ENCODE data around the gene CELF2. TPM values are rescaled to one million over a fixed set of nuclear protein-coding genes. Genes with fewer than 3 reads are reported as not detected.

Gene CELF2
- total RNA-seq, 1 experiment from 2014 or later = not detected

DNA sequence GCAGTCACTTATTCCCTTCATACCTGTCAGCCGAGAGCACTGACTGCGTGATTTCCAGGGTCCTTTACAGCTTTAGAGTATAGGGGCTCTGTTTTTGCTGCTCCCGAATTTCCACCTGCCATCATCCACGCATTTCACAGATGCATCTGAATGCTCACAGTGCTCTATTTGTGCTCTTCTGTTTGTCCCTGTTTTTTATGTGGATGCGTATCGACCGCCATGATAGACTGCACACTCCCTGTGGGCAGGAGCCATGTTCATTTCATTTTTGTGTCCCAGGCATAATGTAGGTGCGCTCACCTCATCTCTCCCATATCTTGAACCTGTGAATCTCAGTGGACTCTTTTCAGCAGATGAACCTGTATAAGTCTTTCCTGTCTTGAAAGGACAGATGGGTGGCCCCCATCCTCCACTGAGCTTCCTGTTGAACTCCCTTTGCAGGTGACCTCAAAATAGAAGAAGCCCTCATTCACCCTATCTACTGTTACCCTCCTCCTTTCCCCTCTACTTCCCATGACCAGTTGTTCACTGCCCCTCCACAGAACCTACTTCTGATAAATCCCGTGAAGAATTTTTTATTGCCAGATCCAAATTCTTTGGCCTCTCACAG, 228.4 kb downstream of the CELF2 start:
- no peaks in the 10 kb centered on the region for H3K4me1 ChIP-seq (ENCODE audit: insufficient read depth, low read length, poor library complexity, severe bottlenecking)
- no peaks in the 10 kb centered on the region for H3K36me3 ChIP-seq (ENCODE audit: insufficient read depth, low read length, poor library complexity, severe bottlenecking)
- no TSS peak for BruUV-seq (replicated peaks)
- DNase-seq (ENCODE audit: low spot score) = no peak
- ChIA-PET POLR2A (ENCODE audit: low non-redundant PET) (no interaction called here), CTCF (no interaction called here)
- intact Hi-C loops (cut with micrococcal nuclease; ENCODE audit: unreplicated experiment) = no loop called here
- no peaks in the 10 kb centered on the region for H3K9me3 ChIP-seq (ENCODE audit: low read depth, low read length, poor library complexity, severe bottlenecking)
- peaks cover 55% of the 10 kb centered on the region for H3K27me3 ChIP-seq (replicated peaks; ENCODE audit: insufficient read depth, low read depth, low read length, poor library complexity)
- TF ChIP-seq, protein P1, sequence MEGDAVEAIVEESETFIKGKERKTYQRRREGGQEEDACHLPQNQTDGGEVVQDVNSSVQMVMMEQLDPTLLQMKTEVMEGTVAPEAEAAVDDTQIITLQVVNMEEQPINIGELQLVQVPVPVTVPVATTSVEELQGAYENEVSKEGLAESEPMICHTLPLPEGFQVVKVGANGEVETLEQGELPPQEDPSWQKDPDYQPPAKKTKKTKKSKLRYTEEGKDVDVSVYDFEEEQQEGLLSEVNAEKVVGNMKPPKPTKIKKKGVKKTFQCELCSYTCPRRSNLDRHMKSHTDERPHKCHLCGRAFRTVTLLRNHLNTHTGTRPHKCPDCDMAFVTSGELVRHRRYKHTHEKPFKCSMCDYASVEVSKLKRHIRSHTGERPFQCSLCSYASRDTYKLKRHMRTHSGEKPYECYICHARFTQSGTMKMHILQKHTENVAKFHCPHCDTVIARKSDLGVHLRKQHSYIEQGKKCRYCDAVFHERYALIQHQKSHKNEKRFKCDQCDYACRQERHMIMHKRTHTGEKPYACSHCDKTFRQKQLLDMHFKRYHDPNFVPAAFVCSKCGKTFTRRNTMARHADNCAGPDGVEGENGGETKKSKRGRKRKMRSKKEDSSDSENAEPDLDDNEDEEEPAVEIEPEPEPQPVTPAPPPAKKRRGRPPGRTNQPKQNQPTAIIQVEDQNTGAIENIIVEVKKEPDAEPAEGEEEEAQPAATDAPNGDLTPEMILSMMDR (conservative IDR thresholded peaks at IDR 0.05; ENCODE audit: low read depth, low read length) = no peak
- TF ChIP-seq EZH2 (IDR thresholded peaks at IDR 0.05; ENCODE audit: borderline replicate concordance, low read depth, low read length, poor library complexity, severe bottlenecking) = no peak
- no peak overlapping the region for H3K4me3 ChIP-seq (ENCODE audit: low read depth, low read length, poor library complexity, severe bottlenecking)
- H3K27ac ChIP-seq (ENCODE audit: low read depth, low read length, poor library complexity, severe bottlenecking) = no peak overlapping the region

DNA sequence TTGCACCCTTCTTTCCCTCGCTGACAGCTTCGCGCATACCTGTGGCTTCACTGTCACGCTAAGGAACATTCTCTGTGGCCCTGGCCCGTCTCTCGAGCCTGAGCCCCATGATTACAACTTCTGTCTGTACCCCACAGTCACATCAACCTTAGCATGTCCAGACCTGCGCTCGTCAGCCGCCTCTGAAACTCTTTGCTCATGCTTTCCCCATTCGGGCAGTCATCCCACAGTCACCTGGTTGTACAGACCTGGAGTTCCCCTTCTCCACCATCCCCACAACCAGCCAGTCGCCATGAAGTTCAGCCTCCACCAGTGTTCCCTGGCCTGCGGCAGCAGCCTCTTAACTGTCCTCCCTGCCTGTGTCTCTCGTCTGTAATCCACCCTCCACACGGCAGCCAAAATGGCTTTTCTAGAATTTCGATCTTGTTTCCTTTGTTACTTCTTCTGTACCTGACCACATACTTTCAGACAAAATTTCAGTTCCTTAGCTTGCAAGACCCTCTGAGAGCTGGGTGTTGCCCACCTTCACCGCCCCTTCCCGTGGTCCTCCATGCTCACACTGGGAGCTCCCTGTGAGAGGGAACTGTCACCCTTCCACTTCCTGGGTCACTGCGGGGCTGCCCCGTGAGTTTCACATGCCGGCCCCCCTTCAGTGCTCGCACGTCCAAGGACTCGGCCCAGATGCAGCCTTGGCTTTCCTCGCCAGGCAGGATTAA, 229.2 kb downstream of the CELF2 start:
- Histone ChIP-seq H3K27ac (ENCODE audit: low read depth, low read length, poor library complexity, severe bottlenecking) (no peak overlapping the region), H3K27me3 (replicated peaks; ENCODE audit: insufficient read depth, low read depth, low read length, poor library complexity) (peaks cover 63% of the 10 kb centered on the region), H3K4me3 (ENCODE audit: low read depth, low read length, poor library complexity, severe bottlenecking) (no peak overlapping the region), H3K36me3 (ENCODE audit: insufficient read depth, low read length, poor library complexity, severe bottlenecking) (no peaks in the 10 kb centered on the region), H3K4me1 (ENCODE audit: insufficient read depth, low read length, poor library complexity, severe bottlenecking) (no peaks in the 10 kb centered on the region), H3K9me3 (ENCODE audit: low read depth, low read length, poor library complexity, severe bottlenecking) (no peaks in the 10 kb centered on the region)
- no peak for DNase-seq (ENCODE audit: low spot score)
- no TSS peak for BruUV-seq (replicated peaks)
- TF ChIP-seq, protein P1 (conservative IDR thresholded peaks at IDR 0.05; ENCODE audit: low read depth, low read length) = no peak
- no peak for TF ChIP-seq EZH2 (IDR thresholded peaks at IDR 0.05; ENCODE audit: borderline replicate concordance, low read depth, low read length, poor library complexity, severe bottlenecking)
- ChIA-PET POLR2A (ENCODE audit: low non-redundant PET) (no interaction called here), CTCF (no interaction called here)
- intact Hi-C loops (cut with micrococcal nuclease; ENCODE audit: unreplicated experiment) = no loop called here

- intact Hi-C loops (cut with micrococcal nuclease; ENCODE audit: unreplicated experiment) = no loop called here
- H3K27me3 ChIP-seq (replicated peaks; ENCODE audit: insufficient read depth, low read depth, low read length, poor library complexity) = peaks cover 75% of the 10 kb centered on the region
- DNase-seq (ENCODE audit: low spot score) = no peak
- H3K4me3 ChIP-seq (ENCODE audit: low read depth, low read length, poor library complexity, severe bottlenecking) = no peak overlapping the region
- no peaks in the 10 kb centered on the region for H3K9me3 ChIP-seq (ENCODE audit: low read depth, low read length, poor library complexity, severe bottlenecking)
- no TSS peak for BruUV-seq (replicated peaks)
- no peak for TF ChIP-seq EZH2 (IDR thresholded peaks at IDR 0.05; ENCODE audit: borderline replicate concordance, low read depth, low read length, poor library complexity, severe bottlenecking)
- TF ChIP-seq, protein P1 (conservative IDR thresholded peaks at IDR 0.05; ENCODE audit: low read depth, low read length) = no peak
- POLR2A ChIA-PET (ENCODE audit: low non-redundant PET) = no interaction called here
- H3K4me1 ChIP-seq (ENCODE audit: insufficient read depth, low read length, poor library complexity, severe bottlenecking) = no peaks in the 10 kb centered on the region
- CTCF ChIA-PET = no interaction called here
- H3K36me3 ChIP-seq (ENCODE audit: insufficient read depth, low read length, poor library complexity, severe bottlenecking) = no peaks in the 10 kb centered on the region
- no peak overlapping the region for H3K27ac ChIP-seq (ENCODE audit: low read depth, low read length, poor library complexity, severe bottlenecking)
Observed at GRCh38 chr10:11249152-11249807, 231.6 kb downstream of the CELF2 start.
